Activated naive CD4-positive, alpha-beta T cell treated with anti-CD3 and anti-CD28 coated beads for 36 hours (primary cell): Measurements from ENCODE around the gene SGSM2. TPM values are rescaled to one million over a fixed set of nuclear protein-coding genes. Genes with fewer than 3 reads are reported as not detected.

Experiments used
- CTCF ChIA-PET: fragments of 350-600 bp; sonication (Branson Sonifier 250); formaldehyde crosslinking; loops from one replicate; lab custom pipeline; 2021; ENCODE audit warnings: antibody characterized with exemption; lab: Charles Lee
- DNase-seq: peaks from one replicate; pipeline ENCODE4 v3.0.0-alpha.2; 2020
- H3K27ac Mint-ChIP-seq: one replicate; pipeline ENCODE4 v1.8.0; 2021; ENCODE audit warnings: mild to moderate bottlenecking, mixed read lengths
- H3K27me3 Mint-ChIP-seq: one replicate; pipeline ENCODE4 v1.8.0; 2021; ENCODE audit warnings: low read depth, mixed read lengths
- H3K36me3 Mint-ChIP-seq: one replicate; pipeline ENCODE4 v1.8.0; 2021; ENCODE audit warnings: low read depth, mixed read lengths
- H3K4me1 Mint-ChIP-seq: one replicate; pipeline ENCODE4 v1.8.0; 2021; ENCODE audit warnings: low read depth, mixed read lengths
- H3K4me3 Mint-ChIP-seq: one replicate; pipeline ENCODE4 v1.8.0; 2021; ENCODE audit warnings: mild to moderate bottlenecking, moderate library complexity, mixed read lengths
- H3K9me3 Mint-ChIP-seq: one replicate; pipeline ENCODE4 v1.8.0; 2021; ENCODE audit warnings: mixed read lengths
- intact Hi-C: fragments of 100-400 bp; cut with micrococcal nuclease; formaldehyde crosslinking; loops from one replicate; pipeline ENCODE4 v1.15.1; 2023
- total RNA-seq, 2 experiments: library from RNA; stranded (reverse); gene quantifications; one replicate each; pipeline ENCODE4 v1.2.3, GENCODE V29; 2021

The SGSM2 gene
- total RNA-seq, 2 experiments from 2014 or later: 20.3 to 22.0 TPM

- H3K4me3 Mint-ChIP-seq: no peak overlapping the region
- intact Hi-C loops: no loop called here
- H3K36me3 Mint-ChIP-seq: peaks cover 4% of the 10 kb centered on the region
- CTCF ChIA-PET: interaction anchor here (0.6 to 7.2 kb wide), 15 partner anchors 8 to 453 kb away, joined by 3 to 247 read pairs (median 7); partner anchors contain the start of gene SGSM2
- H3K27ac Mint-ChIP-seq: no peak overlapping the region
- DNase-seq: no peak
- peaks cover 3% of the 10 kb centered on the region for H3K4me1 Mint-ChIP-seq
- H3K9me3 Mint-ChIP-seq: no peaks in the 10 kb centered on the region
- no peaks in the 10 kb centered on the region for H3K27me3 Mint-ChIP-seq
Observed at GRCh38 chr17:2383628-2384167, 46.4 kb downstream of the SGSM2 start.

GRCh38 chr17:2384439-2385127, 47.3 kb downstream of the SGSM2 start:
- H3K27me3 Mint-ChIP-seq: no peaks in the 10 kb centered on the region
- no peaks in the 10 kb centered on the region for H3K9me3 Mint-ChIP-seq
- no peak for DNase-seq
- peaks cover 5% of the 10 kb centered on the region for H3K4me1 Mint-ChIP-seq
- intact Hi-C loops: no loop called here
- no peak overlapping the region for H3K27ac Mint-ChIP-seq
- peaks cover 4% of the 10 kb centered on the region for H3K36me3 Mint-ChIP-seq
- CTCF ChIA-PET: interaction anchor here (2.5 to 7.2 kb wide), 3 partner anchors 19 to 33 kb away, joined by 22 to 247 read pairs (median 26); no protein-coding TSS in a partner anchor
- H3K4me3 Mint-ChIP-seq: no peak overlapping the region

GRCh38 chr17:2385240-2386210, 48.2 kb downstream of the SGSM2 start:
- no peak overlapping the region for H3K4me3 Mint-ChIP-seq
- H3K9me3 Mint-ChIP-seq: no peaks in the 10 kb centered on the region
- DNase-seq: no peak
- intact Hi-C loops: no loop called here
- no peak overlapping the region for H3K27ac Mint-ChIP-seq
- CTCF ChIA-PET: interaction anchor here (0.6 to 7.2 kb wide), 2 partner anchors 32 to 77 kb away, joined by 4 to 247 read pairs; no protein-coding TSS in a partner anchor
- peaks cover 12% of the 10 kb centered on the region for H3K4me1 Mint-ChIP-seq
- H3K36me3 Mint-ChIP-seq: peaks cover 4% of the 10 kb centered on the region
- H3K27me3 Mint-ChIP-seq: no peaks in the 10 kb centered on the region

GRCh38 chr17:2386400-2387085, 49.2 kb downstream of the SGSM2 start:
- Mint-ChIP-seq H3K27me3 (no peaks in the 10 kb centered on the region), H3K4me1 (peaks cover 22% of the 10 kb centered on the region), H3K36me3 (peaks cover 4% of the 10 kb centered on the region), H3K9me3 (no peaks in the 10 kb centered on the region), H3K4me3 (no peak overlapping the region), H3K27ac (no peak overlapping the region)
- no peak for DNase-seq
- CTCF ChIA-PET: interaction anchor here (7.2 kb wide), 1 partner anchor 31 kb away, joined by 247 read pairs; no protein-coding TSS in a partner anchor
- intact Hi-C loops: no loop called here

GRCh38 chr17:2387086-2388019, 50.1 kb downstream of the SGSM2 start:
- no peak overlapping the region for H3K4me3 Mint-ChIP-seq
- peaks cover 6% of the 10 kb centered on the region for H3K36me3 Mint-ChIP-seq
- intact Hi-C loops: no loop called here
- H3K9me3 Mint-ChIP-seq: no peaks in the 10 kb centered on the region
- H3K27ac Mint-ChIP-seq: no peak overlapping the region
- H3K27me3 Mint-ChIP-seq: no peaks in the 10 kb centered on the region
- no peak for DNase-seq
- CTCF ChIA-PET: interaction anchor here (1.5 to 7.2 kb wide), 2 partner anchors 29 to 30 kb away, joined by 5 to 247 read pairs; no protein-coding TSS in a partner anchor
- H3K4me1 Mint-ChIP-seq: peaks cover 28% of the 10 kb centered on the region

- no peaks in the 10 kb centered on the region for H3K27me3 Mint-ChIP-seq
- intact Hi-C loops: no loop called here
- H3K27ac Mint-ChIP-seq: no peak overlapping the region
- H3K4me1 Mint-ChIP-seq: peaks cover 28% of the 10 kb centered on the region
- no peak for DNase-seq
- H3K36me3 Mint-ChIP-seq: peaks cover 6% of the 10 kb centered on the region
- CTCF ChIA-PET: interaction anchor here (1.5 kb wide), 1 partner anchor 28 kb away, joined by 5 read pairs; no protein-coding TSS in a partner anchor
- H3K4me3 Mint-ChIP-seq: no peak overlapping the region
- no peaks in the 10 kb centered on the region for H3K9me3 Mint-ChIP-seq
Observed at GRCh38 chr17:2388020-2388682, 50.9 kb downstream of the SGSM2 start.

- Mint-ChIP-seq H3K36me3 (peaks cover 6% of the 10 kb centered on the region), H3K9me3 (no peaks in the 10 kb centered on the region), H3K27ac (peak overlapping the region; percentile 43), H3K4me3 (no peak overlapping the region), H3K4me1 (peaks cover 28% of the 10 kb centered on the region), H3K27me3 (no peaks in the 10 kb centered on the region)
- CTCF ChIA-PET: interaction anchor here (0.6 to 1.5 kb wide), 2 partner anchors 28 to 68 kb away, joined by 4 to 5 read pairs; no protein-coding TSS in a partner anchor
- intact Hi-C loops: no loop called here
- DNase-seq: no peak
Observed at GRCh38 chr17:2388683-2389055, 51.4 kb downstream of the SGSM2 start.

- Mint-ChIP-seq H3K9me3 (no peaks in the 10 kb centered on the region), H3K4me1 (peaks cover 38% of the 10 kb centered on the region), H3K4me3 (peak overlapping the region; percentile 36), H3K36me3 (peaks cover 6% of the 10 kb centered on the region), H3K27me3 (no peaks in the 10 kb centered on the region), H3K27ac (peak overlapping the region; percentile 91)
- no peak for DNase-seq
- intact Hi-C loops: loop anchor here (10.0 kb wide), 1 partner anchor 1754 kb away; the partner anchor contains the start of genes CYB5D2 and ZZEF1
- CTCF ChIA-PET: interaction anchor here (3.3 to 4.6 kb wide), 2 partner anchors 8 to 26 kb away, joined by 31 to 50 read pairs; no protein-coding TSS in a partner anchor
Observed at GRCh38 chr17:2390199-2390836, 53.0 kb downstream of the SGSM2 start.

GRCh38 chr17:2391597-2392251, 54.4 kb downstream of the SGSM2 start:
- peaks cover 6% of the 10 kb centered on the region for H3K36me3 Mint-ChIP-seq
- H3K9me3 Mint-ChIP-seq: no peaks in the 10 kb centered on the region
- peak overlapping the region; percentile 88 for H3K4me3 Mint-ChIP-seq
- DNase-seq: no peak
- peak overlapping the region; percentile 91 for H3K27ac Mint-ChIP-seq
- CTCF ChIA-PET: interaction anchor here (0.6 to 4.6 kb wide), 5 partner anchors 8 to 559 kb away, joined by 3 to 50 read pairs (median 4); partner anchors contain the start of gene PAFAH1B1
- peaks cover 49% of the 10 kb centered on the region for H3K4me1 Mint-ChIP-seq
- intact Hi-C loops: loop anchor here (1.0 to 10.0 kb wide), 6 partner anchors 10 to 1753 kb away; partner anchors contain the start of genes CLUH, CYB5D2, MNT and SMG6
- H3K27me3 Mint-ChIP-seq: no peaks in the 10 kb centered on the region
